GM23338 (cell line): Measurements from ENCODE around the gene RASSF4. TPM values are rescaled to one million over a fixed set of nuclear protein-coding genes. Genes with fewer than 3 reads are reported as not detected.

Source experiments
- ATAC-seq: fragments of 200-7000 bp; cut with Tn5 transposase; 3 replicates; pipeline ENCODE4 v1.9.1; 2020
- DNase-seq: peaks from one replicate; pipeline ENCODE4 v3.0.0-alpha.2; 2015; ENCODE audit warnings: low spot score
- H2AFZ ChIP-seq: fragments of 200-600 bp; sonication (generic); 2 replicates; pipeline ENCODE4 v1.8.0; 2016; ENCODE audit warnings: antibody characterized with exemption, mild to moderate bottlenecking, moderate library complexity
- H3F3A ChIP-seq: fragments of 200-600 bp; sonication (generic); replicated peaks from 2 replicates; pipeline ENCODE4 v1.8.0; 2017; ENCODE audit warnings: antibody characterized with exemption, mixed run types, low read depth
- H3K27ac ChIP-seq: fragments of 200-600 bp; sonication (generic); 2 replicates; pipeline ENCODE4 v1.6.1; 2016; ENCODE audit warnings: low read depth
- H3K27me3 ChIP-seq: fragments of 200-600 bp; sonication (generic); 2 replicates; pipeline ENCODE4 v1.8.0; 2016; ENCODE audit warnings: mild to moderate bottlenecking, mixed run types, moderate library complexity; ENCODE audit not compliant: insufficient read depth
- H3K36me3 ChIP-seq: fragments of 200-600 bp; sonication (generic); 2 replicates; pipeline ENCODE4 v1.8.0; 2016; ENCODE audit warnings: mild to moderate bottlenecking; ENCODE audit not compliant: insufficient read depth
- H3K4me1 ChIP-seq: fragments of 200-600 bp; sonication (generic); 2 replicates; pipeline ENCODE4 v1.8.0; 2016; ENCODE audit warnings: mild to moderate bottlenecking, moderate library complexity; ENCODE audit not compliant: insufficient read depth
- H3K4me2 ChIP-seq: fragments of 200-600 bp; sonication (generic); 2 replicates; pipeline ENCODE4 v1.7.1; 2017; ENCODE audit warnings: mixed run types
- H3K4me3 ChIP-seq: fragments of 200-600 bp; sonication (generic); 2 replicates; pipeline ENCODE4 v1.6.1; 2016; ENCODE audit warnings: mixed run types
- H3K79me2 ChIP-seq: fragments of 200-600 bp; sonication (generic); replicated peaks from 2 replicates; pipeline ENCODE4 v1.8.0; 2017; ENCODE audit warnings: mild to moderate bottlenecking; ENCODE audit not compliant: insufficient read depth
- H3K9me2 ChIP-seq: fragments of 200-600 bp; sonication (generic); 2 replicates; pipeline ENCODE4 v1.8.0; 2017; ENCODE audit not compliant: insufficient read depth
- H4K20me1 ChIP-seq: fragments of 200-600 bp; sonication (generic); replicated peaks from 2 replicates; pipeline ENCODE4 v1.8.0; 2017; ENCODE audit warnings: mild to moderate bottlenecking; ENCODE audit not compliant: insufficient read depth
- H3K27ac Mint-ChIP-seq: 2 replicates; pipeline ENCODE4 v1.8.0; 2020; ENCODE audit warnings: inconsistent platforms, mild to moderate bottlenecking, moderate library complexity, mixed read lengths
- H3K27me3 Mint-ChIP-seq: 3 replicates; pipeline ENCODE4 v1.8.0; 2022; ENCODE audit warnings: low read depth, mild to moderate bottlenecking, moderate library complexity, mixed read lengths, inconsistent platforms; ENCODE audit not compliant: insufficient read depth, poor library complexity
- H3K36me3 Mint-ChIP-seq: 3 replicates; pipeline ENCODE4 v1.8.0; 2021; ENCODE audit warnings: low read depth, mild to moderate bottlenecking, inconsistent platforms, moderate library complexity, mixed read lengths
- H3K4me1 Mint-ChIP-seq: 3 replicates; pipeline ENCODE4 v1.8.0; 2020; ENCODE audit warnings: mild to moderate bottlenecking, inconsistent platforms, mixed read lengths
- H3K4me3 Mint-ChIP-seq: 3 replicates; pipeline ENCODE4 v1.8.0; 2021; ENCODE audit warnings: moderate library complexity, mild to moderate bottlenecking, inconsistent platforms, mixed read lengths
- H3K9me3 Mint-ChIP-seq: 3 replicates; pipeline ENCODE4 v1.8.0; 2020; ENCODE audit warnings: moderate library complexity, mild to moderate bottlenecking, inconsistent platforms, mixed read lengths
- CREB1 ChIP-seq: fragments of 250-450 bp; sonication (Bioruptor Pico); IDR thresholded peaks from 2 replicates; pipeline ENCODE4 v1.5.0; 2020; ENCODE audit warnings: low read depth, mild to moderate bottlenecking, moderate library complexity
- ETS1 ChIP-seq: IDR thresholded peaks from 2 replicates; pipeline ENCODE4 v1.6.1; 2016; ENCODE audit warnings: antibody characterized with exemption
- EZH2 ChIP-seq: fragments of 200-600 bp; sonication (generic); IDR thresholded peaks from one replicate; pipeline ENCODE4 v1.8.0; 2017; ENCODE audit warnings: antibody characterized with exemption, mild to moderate bottlenecking, low read depth; ENCODE audit not compliant: unreplicated experiment
- EZH2phosphoT487 ChIP-seq: fragments of 200-600 bp; sonication (generic); IDR thresholded peaks from one replicate; pipeline ENCODE4 v1.8.1; 2018; ENCODE audit warnings: antibody characterized with exemption; ENCODE audit not compliant: unreplicated experiment
- JUNB ChIP-seq: IDR thresholded peaks from one replicate; pipeline ENCODE4 v1.6.1; 2016; ENCODE audit warnings: antibody characterized with exemption; ENCODE audit not compliant: unreplicated experiment
- NANOG ChIP-seq: IDR thresholded peaks from 2 replicates; pipeline ENCODE4 v1.6.1; 2016; ENCODE audit warnings: antibody characterized with exemption, borderline replicate concordance
- POLR2AphosphoS5 ChIP-seq: IDR thresholded peaks from 2 replicates; pipeline ENCODE4 v1.6.1; 2016; ENCODE audit warnings: antibody characterized with exemption, low read depth
- REST ChIP-seq: IDR thresholded peaks from one replicate; pipeline ENCODE4 v1.6.1; 2018; ENCODE audit warnings: antibody characterized with exemption; ENCODE audit not compliant: unreplicated experiment
- STAT1 ChIP-seq: IDR thresholded peaks from one replicate; pipeline ENCODE4 v1.6.1; 2016; ENCODE audit warnings: antibody characterized with exemption; ENCODE audit not compliant: unreplicated experiment
- ZNF114 ChIP-seq: fragments of 250-450 bp; sonication (Bioruptor Pico); IDR thresholded peaks from 2 replicates; pipeline ENCODE4 v1.5.0; 2020; ENCODE audit warnings: mild to moderate bottlenecking, moderate library complexity
- ZNF331 ChIP-seq: fragments of 250-450 bp; sonication (Bioruptor Pico); IDR thresholded peaks from 2 replicates; pipeline ENCODE4 v1.5.0; 2020; ENCODE audit warnings: low read depth, mild to moderate bottlenecking, moderate library complexity
- ZNF462 ChIP-seq: fragments of 250-450 bp; sonication (Bioruptor Pico); IDR thresholded peaks from 2 replicates; pipeline ENCODE4 v1.5.0; 2020; ENCODE audit warnings: mild to moderate bottlenecking, moderate library complexity
- polyA plus RNA-seq: library from polyadenylated mRNA; unstranded; fragments of >200 nt; fragmentation: Nextera tagmentation; extraction: Ambion mirVana; gene quantifications from 2 replicates; pipeline ENCODE4 v1.2.1, GENCODE V29; 2016
- total RNA-seq: library from RNA; depleted of rRNA; stranded (reverse); fragments of >200 nt; shearing (Covaris generic); gene quantifications from 2 replicates; pipeline ENCODE4 v1.2.3, GENCODE V29; 2014
- TF ChIP-seq, protein P1 (sequence below), 2 experiments: fragments of 200-600 bp in 1 of 2; sonication (generic) in 1 of 2; conservative IDR thresholded peaks; 2 replicates each; pipeline versions ENCODE4 v1.5.1 to v1.6.1; 2016 to 2017; ENCODE audit warnings: antibody characterized with exemption in 2 of 2, low read depth in 2 of 2, mild to moderate bottlenecking in 2 of 2, moderate library complexity in 1 of 2

RASSF4 gene
- total and polyA plus RNA-seq, 2 experiments from 2014 or later = 12.4 to 13.6 TPM

DNA sequence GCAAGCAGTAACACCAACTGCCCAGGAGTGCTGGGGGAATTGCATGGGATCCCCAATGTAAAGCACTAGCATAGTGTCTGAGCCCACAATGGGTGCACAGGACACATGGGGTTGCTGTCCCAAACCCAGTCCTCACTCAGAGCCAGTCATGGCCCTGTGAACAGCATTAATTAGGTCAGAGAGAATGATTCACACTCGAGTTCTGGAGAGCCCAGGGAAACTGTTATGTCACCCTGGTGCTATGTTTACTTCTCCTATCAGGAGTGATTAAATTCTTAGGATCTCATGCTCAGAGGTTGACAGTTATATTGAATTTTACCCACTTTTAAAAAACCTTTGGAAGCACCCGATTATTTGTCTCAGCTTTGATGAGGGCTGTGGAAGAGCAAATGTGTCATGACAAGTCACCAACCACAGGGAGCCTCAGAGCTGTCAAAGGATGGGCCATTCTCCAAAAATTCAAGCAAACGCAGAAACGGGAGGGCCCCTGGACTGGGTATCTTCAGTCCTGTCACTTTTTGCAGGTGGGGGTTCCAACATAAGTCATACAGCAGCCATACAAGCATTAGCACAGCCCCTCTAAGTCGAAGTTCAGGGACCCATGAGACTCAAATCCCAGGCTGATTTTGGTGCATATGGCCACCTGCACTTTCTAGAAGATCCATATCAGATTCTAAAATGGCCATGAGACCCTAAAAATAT lies 1.3 kb upstream of the RASSF4 start:
- no peak overlapping the region; the same call in 1 of the 2 replicates for H3K27ac Mint-ChIP-seq
- no peaks in the 10 kb centered on the region for H3K36me3 ChIP-seq
- peaks cover 8% of the 10 kb centered on the region; the same call in 2 of the 3 replicates for H3K36me3 Mint-ChIP-seq
- no peaks in the 10 kb centered on the region for H3F3A ChIP-seq
- no peaks in the 10 kb centered on the region for H3K9me2 ChIP-seq
- no peaks in the 10 kb centered on the region for H4K20me1 ChIP-seq
- H3K9me3 Mint-ChIP-seq = no peaks in the 10 kb centered on the region; the same call in 2 of the 3 replicates
- TF ChIP-seq JUNB (no peak), EZH2 (no peak), EZH2phosphoT487 (no peak), ZNF331 (no peak), NANOG (no peak), REST (no peak), ZNF114 (CRISPR knock-in tag) (no peak), ETS1 (no peak), POLR2AphosphoS5 (no peak), ZNF462 (CRISPR knock-in tag) (no peak), STAT1 (no peak), CREB1 (CRISPR knock-in tag) (no peak)
- TF ChIP-seq, protein P1, sequence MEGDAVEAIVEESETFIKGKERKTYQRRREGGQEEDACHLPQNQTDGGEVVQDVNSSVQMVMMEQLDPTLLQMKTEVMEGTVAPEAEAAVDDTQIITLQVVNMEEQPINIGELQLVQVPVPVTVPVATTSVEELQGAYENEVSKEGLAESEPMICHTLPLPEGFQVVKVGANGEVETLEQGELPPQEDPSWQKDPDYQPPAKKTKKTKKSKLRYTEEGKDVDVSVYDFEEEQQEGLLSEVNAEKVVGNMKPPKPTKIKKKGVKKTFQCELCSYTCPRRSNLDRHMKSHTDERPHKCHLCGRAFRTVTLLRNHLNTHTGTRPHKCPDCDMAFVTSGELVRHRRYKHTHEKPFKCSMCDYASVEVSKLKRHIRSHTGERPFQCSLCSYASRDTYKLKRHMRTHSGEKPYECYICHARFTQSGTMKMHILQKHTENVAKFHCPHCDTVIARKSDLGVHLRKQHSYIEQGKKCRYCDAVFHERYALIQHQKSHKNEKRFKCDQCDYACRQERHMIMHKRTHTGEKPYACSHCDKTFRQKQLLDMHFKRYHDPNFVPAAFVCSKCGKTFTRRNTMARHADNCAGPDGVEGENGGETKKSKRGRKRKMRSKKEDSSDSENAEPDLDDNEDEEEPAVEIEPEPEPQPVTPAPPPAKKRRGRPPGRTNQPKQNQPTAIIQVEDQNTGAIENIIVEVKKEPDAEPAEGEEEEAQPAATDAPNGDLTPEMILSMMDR (conservative IDR thresholded peaks at IDR 0.05; ENCODE audit: low read depth in 2 of 2) = no peak
- H3K4me1 Mint-ChIP-seq = peaks cover 45% of the 10 kb centered on the region
- DNase-seq (no peak), ATAC-seq (no peak)
- peak overlapping the region; percentile 76 for H3K4me3 ChIP-seq
- H3K27ac ChIP-seq = no peak overlapping the region
- peak overlapping the region; percentile 91 for H3K4me2 ChIP-seq
- no peaks in the 10 kb centered on the region for H3K79me2 ChIP-seq
- H2AFZ ChIP-seq = no peak overlapping the region
- H3K27me3 ChIP-seq = peaks cover 9% of the 10 kb centered on the region
- H3K27me3 Mint-ChIP-seq = peaks cover 26% of the 10 kb centered on the region
- H3K4me3 Mint-ChIP-seq = peak overlapping the region; percentile 81
- peaks cover 42% of the 10 kb centered on the region for H3K4me1 ChIP-seq
